GM06990 (cell line): ENCODE results near the gene TXNRD1.

Experiments
- DNase-seq: peaks from one replicate; pipeline ENCODE4 v3.0.0-alpha.2; 2011; ENCODE audit not compliant: insufficient read length; ENCODE audit errors: extremely low read depth
- H3K27me3 ChIP-seq: replicated peaks from 2 replicates; pipeline ENCODE4 v1.6.0; 2011; ENCODE audit warnings: low read length; ENCODE audit not compliant: control insufficient read depth, insufficient read depth
- H3K36me3 ChIP-seq: 2 replicates; pipeline ENCODE4 v1.5.1; 2011; ENCODE audit warnings: low read length; ENCODE audit not compliant: control insufficient read depth, insufficient read depth
- H3K4me3 ChIP-seq: replicated peaks from 2 replicates; pipeline ENCODE4 v1.5.1; 2011; ENCODE audit warnings: low read depth, mild to moderate bottlenecking, control low read depth, low read length
- CTCF ChIP-seq: IDR thresholded peaks from 2 replicates; pipeline ENCODE4 v1.5.1; 2011; ENCODE audit warnings: low read length, control low read depth, mild to moderate bottlenecking, inconsistent platforms; ENCODE audit not compliant: insufficient read depth, poor library complexity, severe bottlenecking

The TXNRD1 gene

GRCh38 chr12:104199964-104200363 is 15.6 kb upstream of the TXNRD1 start:
- no peak for TF ChIP-seq CTCF
- no peaks in the 10 kb centered on the region for H3K36me3 ChIP-seq
- no peak for DNase-seq
- H3K27me3 ChIP-seq: no peaks in the 10 kb centered on the region
- no peak overlapping the region for H3K4me3 ChIP-seq

- no peaks in the 10 kb centered on the region for H3K27me3 ChIP-seq
- peak; percentile 32 for DNase-seq
- H3K4me3 ChIP-seq: no peak overlapping the region
- no peaks in the 10 kb centered on the region for H3K36me3 ChIP-seq
- TF ChIP-seq CTCF: peak; percentile 79
These were observed 14.2 kb upstream of the TXNRD1 start for GRCh38 chr12:104201238-104202001.

- Histone ChIP-seq H3K27me3 (no peaks in the 10 kb centered on the region), H3K36me3 (no peaks in the 10 kb centered on the region), H3K4me3 (no peak overlapping the region)
- DNase-seq: no peak
- no peak for TF ChIP-seq CTCF
These were observed 10.7 kb upstream of the TXNRD1 start for GRCh38 chr12:104204690-104205480.

GRCh38 chr12:104207416-104208205 is 8.0 kb upstream of the TXNRD1 start:
- Histone ChIP-seq H3K4me3 (no peak overlapping the region), H3K36me3 (no peaks in the 10 kb centered on the region), H3K27me3 (no peaks in the 10 kb centered on the region)
- no peak for DNase-seq
- TF ChIP-seq CTCF: no peak

GRCh38 chr12:104212516-104212915 is 3.1 kb upstream of the TXNRD1 start:
- no peak for DNase-seq
- H3K4me3 ChIP-seq: no peak overlapping the region
- H3K36me3 ChIP-seq: no peaks in the 10 kb centered on the region
- no peaks in the 10 kb centered on the region for H3K27me3 ChIP-seq
- TF ChIP-seq CTCF: no peak
